PC-3 (cell line): ENCODE measurements around the gene CHMP4B. TPM values are rescaled to one million over a fixed set of nuclear protein-coding genes. Genes with fewer than 3 reads are reported as not detected.
A peak's percentile ranks its signal among the peaks of the same experiment; 100 is the strongest.

Experiments used
- ATAC-seq: fragments of 200-7000 bp; cut with Tn5 transposase; 2 replicates; pipeline ENCODE4 v1.9.1; 2020; ENCODE audit warnings: mild to moderate bottlenecking, moderate library complexity
- BruUV-seq: library from RNA; stranded (reverse); fragments of 400-500 nt; replicated peaks from 2 replicates; lab custom pipeline; 2021; lab: Mats Ljungman, UMichigan
- CTCF ChIA-PET: fragments of 300-600 bp; sonication (Branson Sonifier 250); formaldehyde crosslinking; loops from one replicate; lab custom pipeline; 2022; ENCODE audit warnings: antibody characterized with exemption; lab: Charles Lee
- POLR2A ChIA-PET: fragments of 300-600 bp; sonication (Branson Sonifier 250); formaldehyde crosslinking; loops from one replicate; lab custom pipeline; 2022; ENCODE audit warnings: antibody characterized with exemption; ENCODE audit not compliant: unreplicated experiment; lab: Charles Lee
- DNase-seq: peaks from one replicate; pipeline ENCODE4 v3.0.0-alpha.2; 2015
- H2AFZ ChIP-seq: fragments of 300-600 bp; sonication (generic); 2 replicates; pipeline ENCODE4 v1.6.0; 2016; ENCODE audit warnings: antibody characterized with exemption, low read length
- H3F3A ChIP-seq: fragments of 300-600 bp; sonication (generic); one replicate; pipeline ENCODE4 v1.6.0; 2017; ENCODE audit warnings: antibody characterized with exemption, low read length, control low read depth, mild to moderate bottlenecking; ENCODE audit not compliant: unreplicated experiment
- H3K27ac ChIP-seq: fragments of 300-600 bp; sonication (generic); 2 replicates; pipeline ENCODE4 v1.5.1; 2016; ENCODE audit warnings: mild to moderate bottlenecking, low read length
- H3K27me3 ChIP-seq: fragments of 300-600 bp; sonication (generic); 2 replicates; pipeline ENCODE4 v1.6.1; 2016; ENCODE audit warnings: low read length, mixed read lengths
- H3K36me3 ChIP-seq: fragments of 300-600 bp; sonication (generic); 2 replicates; pipeline ENCODE4 v1.6.1; 2016; ENCODE audit warnings: low read depth, mixed run types, low read length, mixed read lengths
- H3K4me1 ChIP-seq: fragments of 300-600 bp; sonication (generic); 2 replicates; pipeline ENCODE4 v1.5.1; 2016; ENCODE audit warnings: low read length; ENCODE audit not compliant: insufficient read depth
- H3K4me2 ChIP-seq: fragments of 300-600 bp; sonication (generic); 2 replicates; pipeline ENCODE4 v1.6.0; 2016; ENCODE audit warnings: low read length
- H3K4me3 ChIP-seq: fragments of 300-600 bp; sonication (generic); 2 replicates; pipeline ENCODE4 v1.5.1; 2016; ENCODE audit warnings: mild to moderate bottlenecking, low read length, mixed read lengths
- H3K79me2 ChIP-seq: fragments of 300-600 bp; sonication (generic); 2 replicates; pipeline ENCODE4 v1.6.1; 2017; ENCODE audit warnings: low read length, mixed read lengths
- H3K9ac ChIP-seq: fragments of 300-600 bp; sonication (generic); 2 replicates; pipeline ENCODE4 v1.6.0; 2016; ENCODE audit warnings: mild to moderate bottlenecking, low read length
- H3K9me2 ChIP-seq: fragments of 300-600 bp; sonication (generic); replicated peaks from 2 replicates; pipeline ENCODE4 v1.6.1; 2016; ENCODE audit warnings: mixed run types, low read length, mixed read lengths
- H3K9me3 ChIP-seq: fragments of 300-600 bp; sonication (generic); 2 replicates; pipeline ENCODE4 v1.6.1; 2016; ENCODE audit warnings: low read length, mixed read lengths
- H4K20me1 ChIP-seq: fragments of 300-600 bp; sonication (generic); 2 replicates; pipeline ENCODE4 v1.6.1; 2016; ENCODE audit warnings: low read length, mixed read lengths
- EZH2 ChIP-seq: fragments of 300-600 bp; sonication (generic); IDR thresholded peaks from one replicate; pipeline ENCODE4 v1.6.1; 2017; ENCODE audit warnings: antibody characterized with exemption, mild to moderate bottlenecking, low read length; ENCODE audit not compliant: unreplicated experiment
- EZH2phosphoT487 ChIP-seq: fragments of 300-600 bp; sonication (generic); IDR thresholded peaks from 2 replicates; pipeline ENCODE4 v1.6.1; 2018; ENCODE audit warnings: mild to moderate bottlenecking, antibody characterized with exemption, low read length, borderline replicate concordance
- intact Hi-C: fragments of 100-400 bp; cut with micrococcal nuclease; formaldehyde crosslinking; loops from 2 replicates; pipeline ENCODE4 v1.9.0; 2023
- total RNA-seq: library from RNA; depleted of rRNA; stranded (reverse); fragments of >200 nt; gene quantifications from 2 replicates; pipeline ENCODE4 v1.2.3, GENCODE V29; 2014
- TF ChIP-seq, protein P1 (sequence below): fragments of 300-600 bp; sonication (generic); conservative IDR thresholded peaks from 2 replicates; pipeline ENCODE4 v1.5.1; 2017; ENCODE audit warnings: antibody characterized with exemption, low read depth, mild to moderate bottlenecking, low read length

CHMP4B gene
- total RNA-seq, 1 experiment from 2014 or later: 68.8 TPM

DNA sequence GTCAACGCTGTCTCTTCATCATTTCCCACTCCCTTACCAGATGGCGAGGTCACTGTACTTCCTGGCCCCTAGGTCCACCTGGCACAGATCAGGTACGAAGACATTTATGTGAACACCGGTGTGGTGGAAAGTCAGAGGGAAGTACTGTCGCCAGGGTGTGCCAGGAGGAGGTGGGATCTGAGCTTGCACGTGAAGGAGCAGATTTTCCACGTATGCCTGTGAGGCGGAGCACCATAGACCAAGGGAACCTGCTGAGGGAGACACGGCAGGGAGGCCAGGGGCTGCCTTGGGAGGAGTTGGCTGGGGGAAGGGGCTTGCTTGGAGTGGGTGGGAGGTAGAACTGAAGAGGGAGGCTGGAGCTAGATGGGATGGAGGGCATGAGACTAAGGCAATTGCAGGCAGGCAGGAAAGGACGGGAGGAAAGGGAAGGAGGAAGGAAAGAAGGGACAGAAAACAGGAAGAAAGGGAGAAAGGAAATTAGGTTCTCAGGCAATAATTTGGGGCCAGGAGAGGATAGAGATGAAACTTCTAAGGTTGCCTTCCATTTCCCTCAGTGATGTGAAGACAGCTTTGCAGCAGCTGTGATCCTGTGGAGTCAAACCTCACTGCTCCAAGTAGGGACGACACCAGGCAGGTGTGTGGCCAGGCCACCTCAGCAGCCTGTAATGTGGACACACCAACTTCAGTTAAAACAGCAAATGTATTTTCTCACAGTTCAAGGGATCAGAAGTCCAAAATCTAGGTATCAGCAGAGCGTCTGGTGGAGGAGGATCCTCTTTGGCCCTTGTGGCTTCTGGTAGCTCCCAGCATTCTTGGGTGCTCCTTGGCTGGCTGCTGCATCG is 46.8 kb downstream of the CHMP4B start:
- Histone ChIP-seq H3K27me3 (no peaks in the 10 kb centered on the region), H3K4me2 (no peak overlapping the region), H3F3A (no peaks in the 10 kb centered on the region), H3K9ac (no peak overlapping the region), H4K20me1 (no peaks in the 10 kb centered on the region), H3K9me2 (no peaks in the 10 kb centered on the region), H3K79me2 (no peaks in the 10 kb centered on the region), H3K4me3 (no peak overlapping the region), H3K27ac (no peak overlapping the region), H3K9me3 (no peaks in the 10 kb centered on the region), H2AFZ (no peak overlapping the region), H3K4me1 (peaks cover 4% of the 10 kb centered on the region; the same call in 1 of the 2 replicates), H3K36me3 (peaks cover 14% of the 10 kb centered on the region)
- no peak for ATAC-seq
- no peak for DNase-seq
- TF ChIP-seq, protein P1, sequence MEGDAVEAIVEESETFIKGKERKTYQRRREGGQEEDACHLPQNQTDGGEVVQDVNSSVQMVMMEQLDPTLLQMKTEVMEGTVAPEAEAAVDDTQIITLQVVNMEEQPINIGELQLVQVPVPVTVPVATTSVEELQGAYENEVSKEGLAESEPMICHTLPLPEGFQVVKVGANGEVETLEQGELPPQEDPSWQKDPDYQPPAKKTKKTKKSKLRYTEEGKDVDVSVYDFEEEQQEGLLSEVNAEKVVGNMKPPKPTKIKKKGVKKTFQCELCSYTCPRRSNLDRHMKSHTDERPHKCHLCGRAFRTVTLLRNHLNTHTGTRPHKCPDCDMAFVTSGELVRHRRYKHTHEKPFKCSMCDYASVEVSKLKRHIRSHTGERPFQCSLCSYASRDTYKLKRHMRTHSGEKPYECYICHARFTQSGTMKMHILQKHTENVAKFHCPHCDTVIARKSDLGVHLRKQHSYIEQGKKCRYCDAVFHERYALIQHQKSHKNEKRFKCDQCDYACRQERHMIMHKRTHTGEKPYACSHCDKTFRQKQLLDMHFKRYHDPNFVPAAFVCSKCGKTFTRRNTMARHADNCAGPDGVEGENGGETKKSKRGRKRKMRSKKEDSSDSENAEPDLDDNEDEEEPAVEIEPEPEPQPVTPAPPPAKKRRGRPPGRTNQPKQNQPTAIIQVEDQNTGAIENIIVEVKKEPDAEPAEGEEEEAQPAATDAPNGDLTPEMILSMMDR: no peak
- no peak for TF ChIP-seq EZH2phosphoT487
- no peak for TF ChIP-seq EZH2
- intact Hi-C loops: no loop called here
- BruUV-seq: TSS peak; percentile 18
- ChIA-PET CTCF (interaction anchor here (0.6 kb wide), 1 partner anchor 208 kb away, joined by 3 read pairs; no protein-coding TSS in a partner anchor), POLR2A (no interaction called here)

DNA sequence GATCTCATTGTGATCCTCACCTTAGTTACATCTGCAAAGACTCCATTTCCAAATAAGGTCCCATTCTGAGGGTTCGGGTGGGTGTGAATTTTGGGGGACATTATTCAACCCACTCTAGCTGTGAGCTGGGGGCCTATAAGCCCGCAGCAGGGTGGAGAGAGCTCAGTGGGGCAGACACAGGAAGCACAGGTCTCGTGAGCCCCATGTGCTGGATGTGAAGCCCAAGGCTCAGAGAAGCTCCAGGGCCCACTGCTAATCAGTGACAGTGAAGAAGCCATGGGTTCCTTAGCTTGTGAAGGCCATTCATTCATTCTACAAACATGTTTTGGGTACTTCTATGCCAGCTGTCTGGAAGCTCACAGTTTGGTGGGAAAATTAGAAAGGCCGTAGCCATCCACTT is 47.5 kb downstream of the CHMP4B start:
- DNase-seq (no peak), ATAC-seq (no peak)
- intact Hi-C loops: no loop called here
- no peak overlapping the region for H3K9ac ChIP-seq
- H3K27ac ChIP-seq: no peak overlapping the region
- BruUV-seq: no TSS peak
- H3K79me2 ChIP-seq: no peaks in the 10 kb centered on the region
- ChIA-PET POLR2A (no interaction called here), CTCF (no interaction called here)
- H3K4me1 ChIP-seq: peaks cover 4% of the 10 kb centered on the region; the same call in 1 of the 2 replicates
- H2AFZ ChIP-seq: no peak overlapping the region
- no peaks in the 10 kb centered on the region for H3K27me3 ChIP-seq
- H3K4me3 ChIP-seq: no peak overlapping the region
- H3K36me3 ChIP-seq: peaks cover 14% of the 10 kb centered on the region
- H3F3A ChIP-seq: no peaks in the 10 kb centered on the region
- no peak for TF ChIP-seq EZH2
- no peak for TF ChIP-seq EZH2phosphoT487
- TF ChIP-seq, protein P1: no peak
- H3K9me3 ChIP-seq: no peaks in the 10 kb centered on the region
- H3K4me2 ChIP-seq: no peak overlapping the region
- H4K20me1 ChIP-seq: no peaks in the 10 kb centered on the region
- H3K9me2 ChIP-seq: no peaks in the 10 kb centered on the region

DNA sequence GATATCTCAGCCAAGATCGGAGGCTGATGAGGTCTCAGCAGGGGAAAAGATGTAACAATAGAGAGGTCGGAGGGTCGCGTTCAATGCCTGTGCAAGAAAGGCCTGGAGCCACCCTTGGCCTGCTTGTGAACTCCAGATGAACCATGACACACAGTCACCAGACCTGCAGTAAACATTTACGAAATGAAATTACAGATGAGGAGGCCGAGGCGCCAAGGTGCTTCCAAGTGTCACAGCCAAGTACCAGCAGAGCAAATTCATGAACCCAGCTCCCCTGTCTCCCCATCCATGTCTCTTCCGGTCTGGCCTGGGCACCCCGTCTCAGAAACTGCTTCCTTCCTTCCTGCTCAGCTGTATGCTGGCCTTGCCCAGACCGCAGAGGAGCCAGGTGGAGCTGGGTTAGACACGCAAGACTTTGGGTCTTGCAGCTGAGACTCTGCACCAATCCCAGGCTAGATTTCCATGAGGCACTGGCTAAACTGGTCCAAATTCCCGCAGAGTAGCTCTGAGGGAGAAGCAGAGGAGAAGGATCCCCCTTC is 48.1 kb downstream of the CHMP4B start:
- no peaks in the 10 kb centered on the region for H4K20me1 ChIP-seq
- TF ChIP-seq EZH2: no peak
- no peak overlapping the region for H2AFZ ChIP-seq
- H3K4me1 ChIP-seq: peaks cover 4% of the 10 kb centered on the region; the same call in 1 of the 2 replicates
- intact Hi-C loops: no loop called here
- ATAC-seq (no peak), DNase-seq (no peak)
- H3K4me3 ChIP-seq: no peak overlapping the region
- H3F3A ChIP-seq: no peaks in the 10 kb centered on the region
- H3K79me2 ChIP-seq: no peaks in the 10 kb centered on the region
- H3K9me3 ChIP-seq: no peaks in the 10 kb centered on the region
- no peak overlapping the region for H3K9ac ChIP-seq
- H3K27ac ChIP-seq: no peak overlapping the region
- BruUV-seq: no TSS peak
- H3K36me3 ChIP-seq: peaks cover 8% of the 10 kb centered on the region
- no peaks in the 10 kb centered on the region for H3K27me3 ChIP-seq
- H3K9me2 ChIP-seq: no peaks in the 10 kb centered on the region
- CTCF ChIA-PET: no interaction called here
- H3K4me2 ChIP-seq: no peak overlapping the region
- POLR2A ChIA-PET: no interaction called here
